H9 (cell line): ENCODE data around the gene CNDP1. TPM values are rescaled to one million over a fixed set of nuclear protein-coding genes. Genes with fewer than 3 reads are reported as not detected.

Experiments used
- DNase-seq: peaks from one replicate; pipeline ENCODE4 v3.0.0-alpha.2; 2017
- H2AFZ ChIP-seq: one replicate; pipeline ENCODE4 v1.6.1; 2013; ENCODE audit warnings: mild to moderate bottlenecking, low read length, control low read depth, moderate library complexity
- H2AK5ac ChIP-seq: 2 replicates; pipeline ENCODE4 v1.6.1; 2013; ENCODE audit warnings: low read length, control low read depth, mixed read lengths; ENCODE audit not compliant: insufficient read length
- H2BK120ac ChIP-seq: one replicate; pipeline ENCODE4 v1.6.1; 2013; ENCODE audit warnings: low read depth, mild to moderate bottlenecking, low read length, control low read depth, inconsistent platforms; ENCODE audit not compliant: poor library complexity, severe bottlenecking
- H2BK12ac ChIP-seq: 2 replicates; pipeline ENCODE4 v1.6.1; 2013; ENCODE audit warnings: low read length, control low read depth, mixed read lengths, low read depth; ENCODE audit not compliant: insufficient read length
- H2BK15ac ChIP-seq: 2 replicates; pipeline ENCODE4 v1.6.1; 2013; ENCODE audit warnings: low read depth, low read length, control low read depth
- H2BK20ac ChIP-seq: one replicate; pipeline ENCODE4 v1.6.1; 2013; ENCODE audit warnings: low read depth, mild to moderate bottlenecking, low read length, control low read depth, inconsistent platforms; ENCODE audit not compliant: poor library complexity, severe bottlenecking
- H2BK5ac ChIP-seq: 2 replicates; pipeline ENCODE4 v1.6.1; 2013; ENCODE audit warnings: low read length, control low read depth, mixed read lengths; ENCODE audit not compliant: insufficient read length
- H3K14ac ChIP-seq: 2 replicates; pipeline ENCODE4 v1.6.1; 2013; ENCODE audit warnings: low read length, control low read depth; ENCODE audit not compliant: insufficient read depth
- H3K18ac ChIP-seq: 2 replicates; pipeline ENCODE4 v1.6.1; 2013; ENCODE audit warnings: low read depth, mild to moderate bottlenecking, mixed read lengths, low read length, control low read depth; ENCODE audit not compliant: insufficient read length
- H3K23ac ChIP-seq: 2 replicates; pipeline ENCODE4 v1.6.1; 2013; ENCODE audit warnings: low read length, control low read depth, mixed read lengths, low read depth; ENCODE audit not compliant: insufficient read length
- H3K23me2 ChIP-seq: 2 replicates; pipeline ENCODE4 v1.6.1; 2013; ENCODE audit warnings: low read depth, mild to moderate bottlenecking, mixed read lengths, low read length, control low read depth; ENCODE audit not compliant: insufficient read length, poor library complexity, severe bottlenecking
- H3K27ac ChIP-seq: 2 replicates; pipeline ENCODE4 v1.5.1; 2013; ENCODE audit warnings: low read length, control low read depth, mixed read lengths, low read depth; ENCODE audit not compliant: insufficient read length
- H3K27me3 ChIP-seq: 2 replicates; pipeline ENCODE4 v1.6.1; 2013; ENCODE audit warnings: low read length, control low read depth, inconsistent platforms; ENCODE audit not compliant: insufficient read depth
- H3K4ac ChIP-seq: 2 replicates; pipeline ENCODE4 v1.6.1; 2013; ENCODE audit warnings: low read depth, mild to moderate bottlenecking, control low read depth, inconsistent platforms, low read length, moderate library complexity
- H3K4me1 ChIP-seq: 2 replicates; pipeline ENCODE4 v1.6.1; 2013; ENCODE audit warnings: low read length, control low read depth, inconsistent platforms; ENCODE audit not compliant: insufficient read depth
- H3K4me2 ChIP-seq: 2 replicates; pipeline ENCODE4 v1.6.1; 2013; ENCODE audit warnings: low read length, control low read depth, mixed read lengths; ENCODE audit not compliant: insufficient read length, insufficient read depth
- H3K56ac ChIP-seq: 2 replicates; pipeline ENCODE4 v1.6.1; 2013; ENCODE audit warnings: low read depth, mild to moderate bottlenecking, mixed read lengths, low read length, control low read depth; ENCODE audit not compliant: insufficient read length
- H3K79me1 ChIP-seq: 2 replicates; pipeline ENCODE4 v1.6.1; 2013; ENCODE audit warnings: low read depth, mild to moderate bottlenecking, moderate library complexity, low read length, control low read depth, inconsistent platforms; ENCODE audit not compliant: insufficient read depth, poor library complexity, severe bottlenecking
- H3K79me2 ChIP-seq: 2 replicates; pipeline ENCODE4 v1.6.1; 2013; ENCODE audit warnings: low read length, control low read depth, inconsistent platforms; ENCODE audit not compliant: insufficient read depth
- H3K9ac ChIP-seq: 2 replicates; pipeline ENCODE4 v1.6.1; 2013; ENCODE audit warnings: low read length, control low read depth, mixed read lengths; ENCODE audit not compliant: insufficient read length; ENCODE audit errors: extremely low read depth
- H3K9me3 ChIP-seq: one replicate; pipeline ENCODE4 v1.6.1; 2013; ENCODE audit warnings: low read depth, low read length, inconsistent platforms; ENCODE audit not compliant: control insufficient read depth
- H3T11ph ChIP-seq: one replicate; pipeline ENCODE4 v1.6.1; 2013; ENCODE audit warnings: mild to moderate bottlenecking, low read length, control low read depth, inconsistent platforms
- H4K20me1 ChIP-seq: one replicate; pipeline ENCODE4 v1.6.1; 2013; ENCODE audit not compliant: control insufficient read depth, insufficient read length, insufficient read depth
- H4K5ac ChIP-seq: 2 replicates; pipeline ENCODE4 v1.6.1; 2013; ENCODE audit warnings: low read depth, mild to moderate bottlenecking, mixed read lengths, low read length, control low read depth; ENCODE audit not compliant: insufficient read length
- H4K8ac ChIP-seq: replicated peaks from 2 replicates; pipeline ENCODE4 v1.6.1; 2013; ENCODE audit warnings: low read length, control low read depth, mixed read lengths, low read depth; ENCODE audit not compliant: insufficient read length
- H4K91ac ChIP-seq: 2 replicates; pipeline ENCODE4 v1.6.1; 2013; ENCODE audit warnings: low read depth, mild to moderate bottlenecking, moderate library complexity, mixed read lengths, low read length, control low read depth; ENCODE audit not compliant: insufficient read length
- H3K27ac Mint-ChIP-seq, 3 experiments: 2 replicates in 2 of 3; 3 replicates in 1 of 3; pipeline ENCODE4 v1.8.0; 2020 to 2021; ENCODE audit warnings: mixed read lengths in 3 of 3, mild to moderate bottlenecking in 1 of 3, moderate library complexity in 1 of 3
- H3K27me3 Mint-ChIP-seq: 2 replicates; pipeline ENCODE4 v1.8.0; 2021; ENCODE audit warnings: low read depth, mild to moderate bottlenecking, moderate library complexity, mixed read lengths
- H3K36me3 Mint-ChIP-seq, 3 experiments: 2 replicates in 2 of 3; 3 replicates in 1 of 3; pipeline ENCODE4 v1.8.0; 2020 to 2021; ENCODE audit warnings: low read depth in 3 of 3, mixed read lengths in 3 of 3; ENCODE audit not compliant: insufficient read depth in 1 of 3
- H3K4me1 Mint-ChIP-seq, 2 experiments: 2 replicates each; pipeline ENCODE4 v1.8.0; 2020; ENCODE audit warnings: mixed read lengths in 2 of 2
- H3K4me3 Mint-ChIP-seq, 2 experiments: 2 replicates in 1 of 2; 3 replicates in 1 of 2; pipeline ENCODE4 v1.8.0; 2020 to 2021; ENCODE audit warnings: mild to moderate bottlenecking in 2 of 2, mixed read lengths in 2 of 2, moderate library complexity in 1 of 2
- H3K9me3 Mint-ChIP-seq, 2 experiments: 2 replicates in 1 of 2; 3 replicates in 1 of 2; pipeline ENCODE4 v1.8.0; 2020; ENCODE audit warnings: mild to moderate bottlenecking in 2 of 2, mixed read lengths in 2 of 2, moderate library complexity in 1 of 2
- WGBS: extraction: QIAGEN DNeasy Blood & Tissue Kit; methylation state at CpG from one replicate; pipeline ENCODE4 v1.1.7; 2013; ENCODE audit warnings: missing lambda C conversion rate, low lambda C conversion rate, mixed read lengths; ENCODE audit not compliant: insufficient read length; ENCODE audit errors: extremely low coverage; 5-methylcytosine and 5-hydroxymethylcytosine counted together
- total RNA-seq: library from RNA; stranded (reverse); gene quantifications from 2 replicates; pipeline ENCODE4 v1.2.1, GENCODE V29; 2021
- TF ChIP-seq, protein P1 (sequence below): fragments of 200-600 bp; sonication (generic); conservative IDR thresholded peaks from 3 replicates; pipeline ENCODE4 v1.8.0; 2021; ENCODE audit warnings: antibody characterized with exemption, mild to moderate bottlenecking

Gene CNDP1
- total RNA-seq, 1 experiment from 2014 or later: not detected

GRCh38 chr18:74525741-74526140 is 8.6 kb upstream of the CNDP1 start:
- H2BK120ac ChIP-seq: no peak overlapping the region
- H3K23ac ChIP-seq: no peak overlapping the region
- Mint-ChIP-seq H3K4me1 (peaks cover 0 to 5% of the 10 kb centered on the region in 2 experiments; a peak in 1 of 4 replicates), H3K27me3 (peaks cover 8% of the 10 kb centered on the region), H3K4me3 (no peak overlapping the region), H3K27ac (no peak overlapping the region), H3K9me3 (peaks cover 5 to 17% of the 10 kb centered on the region in 2 experiments; a peak in 4 of 5 replicates), H3K36me3 (peaks cover 22 to 29% (median 29%) of the 10 kb centered on the region in 3 experiments)
- DNase-seq: peak; percentile 16
- no peak overlapping the region for H2BK5ac ChIP-seq
- H4K20me1 ChIP-seq: no peaks in the 10 kb centered on the region
- H4K8ac ChIP-seq: no peak overlapping the region
- H3K9me3 ChIP-seq: no peaks in the 10 kb centered on the region
- no peak overlapping the region for H3K4me2 ChIP-seq
- no peak overlapping the region for H3K27ac ChIP-seq
- H4K91ac ChIP-seq: no peak overlapping the region
- no peak overlapping the region for H2BK20ac ChIP-seq
- H3K4ac ChIP-seq: no peak overlapping the region
- H3K23me2 ChIP-seq: no peaks in the 10 kb centered on the region
- no peak overlapping the region for H2AK5ac ChIP-seq
- H3K14ac ChIP-seq: no peak overlapping the region
- no peak overlapping the region for H3K56ac ChIP-seq
- H3T11ph ChIP-seq: no peak overlapping the region
- H2AFZ ChIP-seq: no peak overlapping the region
- H4K5ac ChIP-seq: no peak overlapping the region
- H2BK12ac ChIP-seq: no peak overlapping the region
- no peak overlapping the region for H3K9ac ChIP-seq
- TF ChIP-seq, protein P1, sequence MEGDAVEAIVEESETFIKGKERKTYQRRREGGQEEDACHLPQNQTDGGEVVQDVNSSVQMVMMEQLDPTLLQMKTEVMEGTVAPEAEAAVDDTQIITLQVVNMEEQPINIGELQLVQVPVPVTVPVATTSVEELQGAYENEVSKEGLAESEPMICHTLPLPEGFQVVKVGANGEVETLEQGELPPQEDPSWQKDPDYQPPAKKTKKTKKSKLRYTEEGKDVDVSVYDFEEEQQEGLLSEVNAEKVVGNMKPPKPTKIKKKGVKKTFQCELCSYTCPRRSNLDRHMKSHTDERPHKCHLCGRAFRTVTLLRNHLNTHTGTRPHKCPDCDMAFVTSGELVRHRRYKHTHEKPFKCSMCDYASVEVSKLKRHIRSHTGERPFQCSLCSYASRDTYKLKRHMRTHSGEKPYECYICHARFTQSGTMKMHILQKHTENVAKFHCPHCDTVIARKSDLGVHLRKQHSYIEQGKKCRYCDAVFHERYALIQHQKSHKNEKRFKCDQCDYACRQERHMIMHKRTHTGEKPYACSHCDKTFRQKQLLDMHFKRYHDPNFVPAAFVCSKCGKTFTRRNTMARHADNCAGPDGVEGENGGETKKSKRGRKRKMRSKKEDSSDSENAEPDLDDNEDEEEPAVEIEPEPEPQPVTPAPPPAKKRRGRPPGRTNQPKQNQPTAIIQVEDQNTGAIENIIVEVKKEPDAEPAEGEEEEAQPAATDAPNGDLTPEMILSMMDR: no peak
- no peaks in the 10 kb centered on the region for H3K27me3 ChIP-seq
- H3K18ac ChIP-seq: no peak overlapping the region
- no CpG with 5 or more reads among the region's 9 CpGs for WGBS
- no peak overlapping the region for H2BK15ac ChIP-seq
- H3K79me2 ChIP-seq: no peaks in the 10 kb centered on the region
- no peaks in the 10 kb centered on the region for H3K4me1 ChIP-seq
- H3K79me1 ChIP-seq: no peaks in the 10 kb centered on the region
